CD4-positive, alpha-beta memory T cell (primary cell): Measurements from ENCODE around the gene NOCT. TPM values are rescaled to one million over a fixed set of nuclear protein-coding genes. Genes with fewer than 3 reads are reported as not detected.

Experiments
- CTCF ChIA-PET: fragments of 350-600 bp; sonication (Branson Sonifier 250); formaldehyde crosslinking; loops from one replicate; lab custom pipeline; 2021; ENCODE audit warnings: inconsistent platforms; ENCODE audit not compliant: partially characterized antibody; lab: Charles Lee
- POLR2A ChIA-PET: fragments of 350-600 bp; sonication (Branson Sonifier 250); formaldehyde crosslinking; loops from one replicate; lab custom pipeline; 2021; ENCODE audit not compliant: partially characterized antibody; lab: Charles Lee
- DNase-seq, 5 donors: peaks; one replicate each; pipeline versions ENCODE4 v3.0.0 to v3.0.0-alpha.2; 2020 to 2022; ENCODE audit warnings: mixed read lengths in 1 of 5
- H3K27ac ChIP-seq: one replicate; pipeline ENCODE4 v1.7.0; 2013; ENCODE audit warnings: low read depth, low read length
- H3K27me3 ChIP-seq: 2 replicates; pipeline ENCODE4 v1.7.0; 2013; ENCODE audit warnings: mild to moderate bottlenecking, low read length, moderate library complexity; ENCODE audit not compliant: insufficient read depth
- H3K36me3 ChIP-seq: 2 replicates; pipeline ENCODE4 v1.7.0; 2013; ENCODE audit warnings: mild to moderate bottlenecking, low read length, moderate library complexity; ENCODE audit not compliant: insufficient read depth
- H3K4me1 ChIP-seq: 2 replicates; pipeline ENCODE4 v1.7.0; 2013; ENCODE audit warnings: mild to moderate bottlenecking, low read length, moderate library complexity; ENCODE audit not compliant: insufficient read depth
- H3K4me3 ChIP-seq, 2 donors: one replicate each; pipeline ENCODE4 v1.7.0; 2013; ENCODE audit warnings: low read length in 2 of 2, mild to moderate bottlenecking in 1 of 2
- H3K9me3 ChIP-seq, 2 donors: one replicate each; pipeline ENCODE4 v1.7.0; 2013; ENCODE audit warnings: low read length in 2 of 2, control low read depth in 1 of 2; ENCODE audit not compliant: control insufficient read depth in 1 of 2
- H3K27ac Mint-ChIP-seq, 7 donors: one replicate each; pipeline ENCODE4 v1.8.0; 2020 to 2021; ENCODE audit warnings: mixed read lengths in 7 of 7, mild to moderate bottlenecking in 6 of 7, inconsistent platforms in 3 of 7, moderate library complexity in 3 of 7
- H3K27me3 Mint-ChIP-seq, 2 donors: one replicate each; pipeline ENCODE4 v1.8.0; 2020 to 2021; ENCODE audit warnings: mixed read lengths in 2 of 2
- H3K36me3 Mint-ChIP-seq, 2 donors: one replicate each; pipeline ENCODE4 v1.8.0; 2020 to 2021; ENCODE audit warnings: mixed read lengths in 2 of 2, inconsistent platforms in 1 of 2, mild to moderate bottlenecking in 1 of 2
- H3K4me1 Mint-ChIP-seq, 4 donors: one replicate each; pipeline ENCODE4 v1.8.0; 2020 to 2021; ENCODE audit warnings: mixed read lengths in 4 of 4, mild to moderate bottlenecking in 1 of 4
- H3K4me3 Mint-ChIP-seq, 8 donors: one replicate each; pipeline ENCODE4 v1.8.0; 2020 to 2021; ENCODE audit warnings: mixed read lengths in 8 of 8, mild to moderate bottlenecking in 7 of 8, moderate library complexity in 6 of 8, inconsistent platforms in 3 of 8
- H3K9me3 Mint-ChIP-seq, 8 donors: one replicate each; pipeline ENCODE4 v1.8.0; 2020 to 2021; ENCODE audit warnings: mixed read lengths in 8 of 8, mild to moderate bottlenecking in 5 of 8, inconsistent platforms in 3 of 8, moderate library complexity in 1 of 8
- intact Hi-C: fragments of 100-400 bp; cut with micrococcal nuclease; formaldehyde crosslinking; loops from one replicate; pipeline ENCODE4 v1.15.1; 2023
- polyA plus RNA-seq, 2 donors: library from polyadenylated mRNA; unstranded; fragments of 300-500 nt; fragmentation: Illumina TruSeq; gene quantifications; one replicate each; pipeline ENCODE4 v1.2.3, GENCODE V29; 2021
- total RNA-seq, 2 experiments: library from RNA; stranded (reverse); gene quantifications; one replicate each; pipeline ENCODE4 v1.2.3, GENCODE V29; 2021

NOCT gene
- total and polyA plus RNA-seq, 4 experiments from 2014 or later: 0.14 to 1.7 (median 1.1) TPM

- ChIA-PET CTCF (interaction anchor here (1.4 kb wide), 1 partner anchor 25 kb away, joined by 3 read pairs; no protein-coding TSS in a partner anchor), POLR2A (interaction anchor here (0.6 kb wide), 1 partner anchor 18 kb away, joined by 3 read pairs; no protein-coding TSS in a partner anchor)
- no peak overlapping the region for H3K27ac ChIP-seq
- no peaks in the 10 kb centered on the region for H3K9me3 Mint-ChIP-seq
- H3K27me3 ChIP-seq: no peaks in the 10 kb centered on the region
- peaks cover 6% of the 10 kb centered on the region for H3K4me1 ChIP-seq
- no peaks in the 10 kb centered on the region for H3K27me3 Mint-ChIP-seq
- H3K4me1 Mint-ChIP-seq: peaks cover 15 to 34% (median 21%) of the 10 kb centered on the region in 4 donors
- H3K36me3 ChIP-seq: peaks cover 48% of the 10 kb centered on the region
- DNase-seq: no peak
- H3K27ac Mint-ChIP-seq: peak overlapping the region in 4 of 7 donors; percentile 6 to 37 (median 22)
- peaks cover 39 to 79% of the 10 kb centered on the region in 2 donors for H3K36me3 Mint-ChIP-seq
- intact Hi-C loops: loop anchor here (1.0 kb wide), 1 partner anchor 14 kb away; no protein-coding TSS in a partner anchor
- no peak overlapping the region for H3K4me3 Mint-ChIP-seq
- H3K4me3 ChIP-seq: no peak overlapping the region
- H3K9me3 ChIP-seq: no peaks in the 10 kb centered on the region
Measured at GRCh38 chr4:139060591-139060990, 45.0 kb downstream of the NOCT start.

- ChIA-PET CTCF (interaction anchor here (0.6 to 1.4 kb wide), 4 partner anchors 24 to 219 kb away, joined by 3 to 6 read pairs (median 3); no protein-coding TSS in a partner anchor), POLR2A (interaction anchor here (0.6 kb wide), 1 partner anchor 9 kb away, joined by 5 read pairs; no protein-coding TSS in a partner anchor)
- H3K27me3 ChIP-seq: no peaks in the 10 kb centered on the region
- intact Hi-C loops: no loop called here
- H3K9me3 Mint-ChIP-seq: no peaks in the 10 kb centered on the region
- H3K4me1 ChIP-seq: peaks cover 78% of the 10 kb centered on the region
- H3K36me3 Mint-ChIP-seq: peaks cover 9 to 26% of the 10 kb centered on the region in 2 donors
- peak overlapping the region in 2 of 7 donors; percentile 39 to 57 for H3K27ac Mint-ChIP-seq
- peak overlapping the region in 2 of 8 donors; percentile 22 to 27 for H3K4me3 Mint-ChIP-seq
- peaks cover 35 to 69% (median 46%) of the 10 kb centered on the region in 4 donors for H3K4me1 Mint-ChIP-seq
- H3K27ac ChIP-seq: no peak overlapping the region
- H3K9me3 ChIP-seq: no peaks in the 10 kb centered on the region
- DNase-seq: no peak
- no peaks in the 10 kb centered on the region for H3K27me3 Mint-ChIP-seq
- no peak overlapping the region for H3K4me3 ChIP-seq
- peaks cover 19% of the 10 kb centered on the region for H3K36me3 ChIP-seq
Measured at GRCh38 chr4:139076016-139076744, 60.6 kb downstream of the NOCT start.

- H3K4me1 ChIP-seq: peaks cover 85% of the 10 kb centered on the region
- peaks cover 43 to 79% (median 58%) of the 10 kb centered on the region in 4 donors for H3K4me1 Mint-ChIP-seq
Measured at GRCh38 chr4:139077567-139078355, 62.2 kb downstream of the NOCT start.

GRCh38 chr4:139078926-139079325, 63.3 kb downstream of the NOCT start:
- no peaks in the 10 kb centered on the region for H3K36me3 ChIP-seq
- no peak overlapping the region for H3K4me3 ChIP-seq
- no peaks in the 10 kb centered on the region for H3K27me3 Mint-ChIP-seq
- peaks cover 0 to 24% of the 10 kb centered on the region in 2 donors for H3K36me3 Mint-ChIP-seq
- no peaks in the 10 kb centered on the region for H3K27me3 ChIP-seq
- ChIA-PET POLR2A (interaction anchor here (1.1 to 1.2 kb wide), 2 partner anchors 99 to 222 kb away, joined by 3 to 5 read pairs; partner anchors contain the start of gene NAA15), CTCF (interaction anchor here (0.9 to 6.0 kb wide), 5 partner anchors 16 to 51 kb away, joined by 3 to 53 read pairs (median 3); no protein-coding TSS in a partner anchor)
- no peak overlapping the region for H3K27ac ChIP-seq
- peaks cover 41 to 77% (median 57%) of the 10 kb centered on the region in 4 donors for H3K4me1 Mint-ChIP-seq
- peaks cover 76% of the 10 kb centered on the region for H3K4me1 ChIP-seq
- no peak overlapping the region for H3K4me3 Mint-ChIP-seq
- H3K9me3 Mint-ChIP-seq: peaks cover 0 to 2% (median 0%) of the 10 kb centered on the region in 8 donors
- intact Hi-C loops: no loop called here
- DNase-seq: no peak
- no peaks in the 10 kb centered on the region for H3K9me3 ChIP-seq
- H3K27ac Mint-ChIP-seq: peak overlapping the region in 2 of 7 donors; percentile 65 to 66

More at GRCh38 chr4:139077567-139078355, 62.2 kb downstream of the NOCT start:
- H3K4me3 Mint-ChIP-seq: peak overlapping the region in 3 of 8 donors; percentile 8 to 55 (median 47)
- no peak for DNase-seq
- no peaks in the 10 kb centered on the region for H3K27me3 Mint-ChIP-seq
- Histone ChIP-seq H3K27me3 (no peaks in the 10 kb centered on the region), H3K9me3 (no peaks in the 10 kb centered on the region), H3K36me3 (peaks cover 6% of the 10 kb centered on the region), H3K4me3 (no peak overlapping the region), H3K27ac (no peak overlapping the region)
- peaks cover 0 to 21% of the 10 kb centered on the region in 2 donors for H3K36me3 Mint-ChIP-seq
- no peaks in the 10 kb centered on the region for H3K9me3 Mint-ChIP-seq
- H3K27ac Mint-ChIP-seq: peak overlapping the region in 2 of 7 donors; percentile 25 to 32
- ChIA-PET POLR2A (interaction anchor here (1.0 to 1.2 kb wide), 2 partner anchors 47 to 100 kb away, joined by 3 to 4 read pairs; no protein-coding TSS in a partner anchor), CTCF (interaction anchor here (0.8 to 6.0 kb wide), 4 partner anchors 46 to 218 kb away, joined by 3 to 53 read pairs (median 3); no protein-coding TSS in a partner anchor)
- intact Hi-C loops: no loop called here

- peaks cover 0 to 19% of the 10 kb centered on the region in 2 donors for H3K36me3 Mint-ChIP-seq
- intact Hi-C loops: loop anchor here (1.0 to 5.0 kb wide), 6 partner anchors 16 to 1069 kb away; partner anchors contain the start of genes ELF2, MAML3, NOCT and SETD7
- H3K4me3 ChIP-seq: peak overlapping the region; percentile 73 to 99
- H3K27me3 ChIP-seq: no peaks in the 10 kb centered on the region
- H3K9me3 Mint-ChIP-seq: peaks cover 0 to 2% (median 0%) of the 10 kb centered on the region in 8 donors
- POLR2A ChIA-PET: interaction anchor here (0.5 to 5.2 kb wide), 20 partner anchors 9 to 1069 kb away, joined by 3 to 50 read pairs (median 6); partner anchors contain the start of genes ELF2, NAA15, NDUFC1 and NOCT
- H3K27ac ChIP-seq: peak overlapping the region; percentile 96
- H3K27ac Mint-ChIP-seq: peak overlapping the region; percentile 91 to 97 (median 94)
- no peaks in the 10 kb centered on the region for H3K36me3 ChIP-seq
- CTCF ChIA-PET: interaction anchor here (0.6 to 6.0 kb wide), 4 partner anchors 51 to 213 kb away, joined by 3 to 53 read pairs (median 3); no protein-coding TSS in a partner anchor
- H3K27me3 Mint-ChIP-seq: no peaks in the 10 kb centered on the region
- H3K4me1 Mint-ChIP-seq: peaks cover 29 to 58% (median 39%) of the 10 kb centered on the region in 4 donors
- DNase-seq: peak; percentile 92 to 97 (median 93)
- no peaks in the 10 kb centered on the region for H3K9me3 ChIP-seq
- peak overlapping the region; percentile 89 to 100 (median 92) for H3K4me3 Mint-ChIP-seq
- H3K4me1 ChIP-seq: peaks cover 46% of the 10 kb centered on the region
Measured at GRCh38 chr4:139082750-139083606, 67.4 kb downstream of the NOCT start.

GRCh38 chr4:139083607-139083955, 68.0 kb downstream of the NOCT start:
- Mint-ChIP-seq H3K27me3 (no peaks in the 10 kb centered on the region), H3K9me3 (peaks cover 0 to 2% (median 0%) of the 10 kb centered on the region in 8 donors), H3K27ac (peak overlapping the region; percentile 91 to 97 (median 94)), H3K4me1 (peaks cover 27 to 54% (median 37%) of the 10 kb centered on the region in 4 donors), H3K4me3 (peak overlapping the region; percentile 89 to 100 (median 92)), H3K36me3 (peaks cover 0 to 17% of the 10 kb centered on the region in 2 donors)
- Histone ChIP-seq H3K27me3 (no peaks in the 10 kb centered on the region), H3K4me1 (peaks cover 41% of the 10 kb centered on the region), H3K36me3 (no peaks in the 10 kb centered on the region), H3K27ac (peak overlapping the region; percentile 96), H3K4me3 (peak overlapping the region; percentile 73 to 99), H3K9me3 (no peaks in the 10 kb centered on the region)
- POLR2A ChIA-PET: interaction anchor here (0.6 to 5.2 kb wide), 16 partner anchors 12 to 583 kb away, joined by 3 to 50 read pairs (median 6); partner anchors contain the start of genes ELF2, NAA15, NDUFC1 and NOCT
- peak; percentile 76 to 87 (median 78) for DNase-seq
- intact Hi-C loops: loop anchor here (1.0 to 5.0 kb wide), 5 partner anchors 19 to 1069 kb away; partner anchors contain the start of genes ELF2, MAML3, NOCT and SETD7
- CTCF ChIA-PET: interaction anchor here (0.9 to 3.9 kb wide), 3 partner anchors 53 to 228 kb away, joined by 3 to 29 read pairs (median 3); no protein-coding TSS in a partner anchor
